Measurements from ENCODE around the gene RPS16. TPM values are rescaled to one million over a fixed set of nuclear protein-coding genes. Genes with fewer than 3 reads are reported as not detected.

The RPS16 gene
- total and polyA plus RNA-seq, 7 experiments from 2014 or later: 2,281 to 4,335 (median 3,122) TPM

DNA sequence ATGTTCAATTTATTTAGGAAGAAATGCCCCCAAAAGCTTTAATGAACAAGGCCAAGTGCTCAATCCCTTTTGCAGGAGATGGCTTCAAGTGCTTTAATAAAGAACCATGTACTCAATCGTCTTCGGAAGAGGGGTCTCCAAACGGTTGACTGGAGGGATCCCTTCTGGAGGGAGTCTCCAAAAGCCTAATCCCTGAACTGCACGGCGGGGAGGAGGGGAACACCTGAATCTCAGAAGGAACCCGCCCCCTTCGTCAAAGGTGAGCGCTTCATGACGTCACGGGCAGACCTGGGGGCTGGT is 45.3 kb downstream of the RPS16 start:
- Histone ChIP-seq H3K36me3 (ENCODE audit: control insufficient read depth in 2 of 3, insufficient read depth in 3 of 3, low read length in 3 of 3) (peaks cover 26 to 60% (median 30%) of the 10 kb centered on the region in 3 experiments), H3K9me3 (ENCODE audit: control insufficient read depth in 2 of 3, low read length in 3 of 3) (no peaks in the 10 kb centered on the region), H3K27ac (ENCODE audit: low read depth, low read length) (peak overlapping the region; percentile 95), H3K4me3 (ENCODE audit: low read length) (peak overlapping the region; percentile 84), H3K4me1 (ENCODE audit: control insufficient read depth in 2 of 2, insufficient read depth in 2 of 2, low read length in 2 of 2) (peaks cover 16% of the 10 kb centered on the region in 2 donors), H3K27me3 (ENCODE audit: control insufficient read depth in 2 of 2, insufficient read depth in 2 of 2, low read length in 2 of 2) (no peaks in the 10 kb centered on the region)
- ChIA-PET CTCF (interaction anchor here (0.6 to 2.0 kb wide), 4 partner anchors 11 to 83 kb away, joined by 3 to 16 read pairs (median 4); partner anchors contain the start of gene PLEKHG2), POLR2A (interaction anchor here (0.6 to 4.3 kb wide), 11 partner anchors 11 to 90 kb away, joined by 3 to 54 read pairs (median 22); partner anchors contain the start of genes GMFG, PLEKHG2, RPS16 and SAMD4B)
- Mint-ChIP-seq H3K36me3 (peaks cover 10 to 42% (median 32%) of the 10 kb centered on the region in 5 donors), H3K9me3 (no peaks in the 10 kb centered on the region), H3K27me3 (no peaks in the 10 kb centered on the region), H3K4me1 (peaks cover 21 to 54% (median 38%) of the 10 kb centered on the region in 7 donors), H3K4me3 (peak overlapping the region; percentile 89 to 99 (median 96)), H3K27ac (peak overlapping the region; percentile 95 to 100 (median 99))
- intact Hi-C loops (cut with micrococcal nuclease): loop anchor here (2.0 to 5.0 kb wide), 4 partner anchors 40 to 540 kb away; partner anchors contain the start of genes DYRK1B (in 1 of the 2) and EID2B (in 1 of the 2)
- DNase-seq: peak in 1 of 9 donors; percentile 95
- ATAC-seq: no peak

DNA sequence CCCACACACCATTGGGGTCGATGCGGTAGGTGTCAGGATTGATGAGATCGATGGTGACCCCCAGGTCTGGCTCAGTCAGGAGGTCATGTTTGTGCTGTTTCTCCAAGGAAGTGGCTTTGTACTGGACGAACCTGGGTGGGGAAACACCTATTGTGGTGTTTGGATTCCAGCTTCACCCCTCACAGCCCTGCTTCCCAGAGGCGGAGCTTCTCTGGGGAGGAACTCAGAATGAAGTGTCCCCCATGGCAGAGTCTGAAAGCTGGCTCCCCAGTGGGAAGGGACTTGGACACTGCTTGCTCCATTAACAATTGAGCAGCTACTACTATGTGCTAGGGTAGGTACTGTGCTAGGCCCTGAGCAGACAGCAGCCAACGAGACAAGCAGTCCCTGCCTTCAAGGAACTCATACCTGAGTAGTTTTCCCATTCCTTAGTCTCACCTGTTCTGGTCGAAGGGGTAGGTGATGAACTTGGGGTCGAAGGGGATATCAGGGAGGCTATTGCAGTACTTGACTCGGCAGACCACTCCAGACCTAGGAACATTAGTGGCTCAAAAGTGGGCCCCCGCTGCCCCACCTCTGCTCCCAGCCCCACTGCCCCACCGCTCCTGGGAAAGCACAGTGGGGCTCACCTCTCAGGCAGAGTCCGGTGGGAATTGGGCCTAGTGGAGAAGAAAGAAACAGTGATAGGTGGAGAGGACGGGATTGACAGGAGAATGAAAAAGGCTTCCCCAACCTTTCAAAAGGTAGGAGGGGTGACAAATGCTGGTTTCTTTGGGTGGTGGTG is 45.9 kb downstream of the RPS16 start:
- H3K36me3 ChIP-seq (ENCODE audit: control insufficient read depth in 2 of 3, insufficient read depth in 3 of 3, low read length in 3 of 3): peaks cover 20 to 60% (median 26%) of the 10 kb centered on the region in 3 experiments
- H3K4me3 Mint-ChIP-seq: peak overlapping the region; percentile 89 to 99 (median 96)
- H3K4me1 Mint-ChIP-seq: peaks cover 21 to 50% (median 36%) of the 10 kb centered on the region in 7 donors
- CTCF ChIA-PET: interaction anchor here (0.6 to 1.1 kb wide), 2 partner anchors 8 to 55 kb away, joined by 3 to 4 read pairs; no protein-coding TSS in a partner anchor
- H3K27ac ChIP-seq (ENCODE audit: low read depth, low read length): peak overlapping the region; percentile 95
- DNase-seq: peak in 1 of 9 donors; percentile 11
- H3K27ac Mint-ChIP-seq: peak overlapping the region; percentile 95 to 100 (median 99)
- H3K9me3 ChIP-seq (ENCODE audit: control insufficient read depth in 2 of 3, low read length in 3 of 3): no peaks in the 10 kb centered on the region
- H3K4me3 ChIP-seq (ENCODE audit: low read length): peak overlapping the region; percentile 84
- no peaks in the 10 kb centered on the region for H3K9me3 Mint-ChIP-seq
- POLR2A ChIA-PET: interaction anchor here (0.6 to 4.3 kb wide), 9 partner anchors 12 to 145 kb away, joined by 3 to 54 read pairs (median 10); partner anchors contain the start of genes RPS16, SAMD4B, SUPT5H and ZFP36
- H3K4me1 ChIP-seq (ENCODE audit: control insufficient read depth in 2 of 2, insufficient read depth in 2 of 2, low read length in 2 of 2): peaks cover 16% of the 10 kb centered on the region in 2 donors
- H3K27me3 ChIP-seq (ENCODE audit: control insufficient read depth in 2 of 2, insufficient read depth in 2 of 2, low read length in 2 of 2): no peaks in the 10 kb centered on the region
- no peaks in the 10 kb centered on the region for H3K27me3 Mint-ChIP-seq
- ATAC-seq: no peak
- intact Hi-C loops (cut with micrococcal nuclease): loop anchor here (2.0 to 5.0 kb wide), 4 partner anchors 39 to 539 kb away; partner anchors contain the start of genes DYRK1B (in 1 of the 2) and EID2B (in 1 of the 2)
- H3K36me3 Mint-ChIP-seq: peaks cover 10 to 36% (median 27%) of the 10 kb centered on the region in 5 donors

DNA sequence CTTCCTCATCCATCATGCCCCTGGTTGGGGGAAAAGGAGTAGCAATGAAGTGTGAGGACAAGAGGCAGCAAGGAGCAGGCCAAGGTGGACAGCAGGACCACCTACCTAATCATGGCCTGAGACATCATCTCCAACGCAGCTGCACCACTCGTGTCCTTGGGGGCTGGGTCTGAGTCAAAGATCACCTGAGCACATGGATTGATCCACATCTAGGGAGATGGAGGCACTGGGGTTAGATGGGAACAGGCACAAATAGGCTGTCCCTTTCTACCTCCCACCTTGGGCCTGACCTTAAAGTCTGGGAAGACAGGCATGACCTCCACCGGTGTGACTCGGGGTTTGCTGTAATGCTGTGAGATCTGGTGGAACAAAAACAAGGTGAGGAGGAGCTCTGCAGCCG is 47.1 kb downstream of the RPS16 start:
- H3K27ac Mint-ChIP-seq: peak overlapping the region in 8 of 9 donors; percentile 23 to 100 (median 94)
- DNase-seq: peak in 1 of 9 donors; percentile 7

DNA sequence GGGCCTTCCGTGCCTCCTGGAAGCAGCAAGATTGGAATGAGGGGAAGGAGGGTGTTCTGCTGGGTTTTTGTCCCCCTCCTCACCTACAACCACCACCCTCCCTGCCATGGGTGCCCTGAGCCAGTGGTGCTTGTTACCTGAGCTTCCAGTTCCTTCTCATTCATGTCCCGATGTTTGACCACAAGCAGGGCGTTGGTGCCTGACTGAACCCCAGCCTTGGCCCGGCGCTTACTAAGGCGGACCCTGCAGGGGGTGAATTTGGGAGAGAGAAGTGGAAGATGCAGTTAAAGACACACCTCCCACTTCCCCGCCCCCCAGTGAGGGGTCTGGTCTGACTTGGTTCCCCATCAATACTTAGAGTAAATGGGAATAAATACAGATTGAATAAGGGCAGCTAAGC is 49.2 kb downstream of the RPS16 start:
- Mint-ChIP-seq H3K27ac (peak overlapping the region in 3 of 9 donors; percentile 19 to 53 (median 30)), H3K36me3 (peaks cover 10 to 40% (median 21%) of the 10 kb centered on the region in 5 donors), H3K9me3 (no peaks in the 10 kb centered on the region), H3K4me1 (peaks cover 12 to 27% (median 21%) of the 10 kb centered on the region in 7 donors), H3K27me3 (no peaks in the 10 kb centered on the region), H3K4me3 (no peak overlapping the region)
- CTCF ChIA-PET: no interaction called here
- Histone ChIP-seq H3K4me1 (ENCODE audit: control insufficient read depth in 2 of 2, insufficient read depth in 2 of 2, low read length in 2 of 2) (peaks cover 10 to 11% of the 10 kb centered on the region in 2 donors), H3K27me3 (ENCODE audit: control insufficient read depth in 2 of 2, insufficient read depth in 2 of 2, low read length in 2 of 2) (no peaks in the 10 kb centered on the region), H3K4me3 (ENCODE audit: low read length) (no peak overlapping the region), H3K36me3 (ENCODE audit: control insufficient read depth in 2 of 3, insufficient read depth in 3 of 3, low read length in 3 of 3) (peaks cover 13 to 81% (median 19%) of the 10 kb centered on the region in 3 experiments), H3K27ac (ENCODE audit: low read depth, low read length) (no peak overlapping the region), H3K9me3 (ENCODE audit: control insufficient read depth in 2 of 3, low read length in 3 of 3) (no peaks in the 10 kb centered on the region)
- DNase-seq (no peak), ATAC-seq (no peak)
- intact Hi-C loops (cut with micrococcal nuclease): no loop called here
- POLR2A ChIA-PET: no interaction called here

More for the DNA sequence above, 47.1 kb downstream of the RPS16 start:
- ATAC-seq: no peak
- intact Hi-C loops (cut with micrococcal nuclease): no loop called here
- peaks cover 16 to 65% (median 17%) of the 10 kb centered on the region in 3 experiments for H3K36me3 ChIP-seq (ENCODE audit: control insufficient read depth in 2 of 3, insufficient read depth in 3 of 3, low read length in 3 of 3)
- Mint-ChIP-seq H3K4me1 (peaks cover 21 to 45% (median 32%) of the 10 kb centered on the region in 7 donors), H3K9me3 (no peaks in the 10 kb centered on the region), H3K4me3 (peak overlapping the region in 6 of 10 donors; percentile 2 to 53 (median 34)), H3K27me3 (no peaks in the 10 kb centered on the region), H3K36me3 (peaks cover 10 to 39% (median 25%) of the 10 kb centered on the region in 5 donors)
- H3K27ac ChIP-seq (ENCODE audit: low read depth, low read length): peak overlapping the region; percentile 95
- ChIA-PET CTCF (interaction anchor here (1.1 kb wide), 1 partner anchor 9 kb away, joined by 4 read pairs; no protein-coding TSS in a partner anchor), POLR2A (interaction anchor here (1.3 to 4.3 kb wide), 3 partner anchors 19 to 146 kb away, joined by 3 to 54 read pairs (median 6); partner anchors contain the start of gene ZFP36)
- peaks cover 16% of the 10 kb centered on the region in 2 donors for H3K4me1 ChIP-seq (ENCODE audit: control insufficient read depth in 2 of 2, insufficient read depth in 2 of 2, low read length in 2 of 2)
- H3K27me3 ChIP-seq (ENCODE audit: control insufficient read depth in 2 of 2, insufficient read depth in 2 of 2, low read length in 2 of 2): no peaks in the 10 kb centered on the region
- no peak overlapping the region for H3K4me3 ChIP-seq (ENCODE audit: low read length)
- H3K9me3 ChIP-seq (ENCODE audit: control insufficient read depth in 2 of 3, low read length in 3 of 3): no peaks in the 10 kb centered on the region

DNA sequence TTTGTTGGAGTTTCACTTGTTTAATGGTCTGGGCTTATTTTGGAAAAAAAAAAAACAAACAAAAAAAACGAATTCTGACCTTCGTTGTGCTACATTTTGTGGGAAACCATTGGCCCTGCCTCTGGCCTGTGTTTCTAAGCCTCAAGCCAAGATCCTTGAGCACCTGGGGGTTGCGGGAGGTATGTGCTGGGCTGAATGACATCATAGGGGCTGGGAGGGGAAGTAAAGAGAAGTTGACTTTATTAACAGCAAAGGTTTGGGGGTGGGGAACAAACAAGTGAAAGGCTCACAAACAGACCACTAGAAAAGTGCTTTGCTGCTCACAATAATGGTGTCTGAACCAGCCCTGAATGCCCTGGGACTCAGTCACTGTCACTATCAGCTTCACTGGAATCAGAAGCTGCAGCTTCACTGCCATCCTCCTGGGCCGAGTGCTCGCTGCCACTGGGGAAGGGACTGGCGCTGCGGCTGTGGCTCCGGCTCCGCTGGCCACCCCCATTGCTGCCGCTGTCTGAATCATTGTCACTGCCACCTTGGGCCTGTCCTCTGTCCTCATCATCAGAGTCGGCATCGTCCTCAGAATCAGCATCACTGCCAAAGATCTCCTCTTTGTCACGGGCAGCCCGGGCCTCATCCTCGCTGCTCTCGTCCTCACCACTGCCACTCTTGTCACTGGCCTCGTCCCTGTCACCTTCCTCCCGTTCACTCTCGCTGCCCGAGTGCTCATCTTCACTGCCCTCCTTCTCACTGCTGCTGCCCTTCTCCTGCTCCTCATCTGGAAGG is 49.9 kb downstream of the RPS16 start:
- peaks cover 10 to 43% (median 21%) of the 10 kb centered on the region in 5 donors for H3K36me3 Mint-ChIP-seq
- no peaks in the 10 kb centered on the region for H3K9me3 Mint-ChIP-seq
- H3K27me3 Mint-ChIP-seq: no peaks in the 10 kb centered on the region
- no peak for ATAC-seq
- ChIA-PET CTCF (no interaction called here), POLR2A (interaction anchor here (1.1 kb wide), 1 partner anchor 60 kb away, joined by 3 read pairs; the partner anchor contains the start of gene SUPT5H)
- Histone ChIP-seq H3K4me1 (ENCODE audit: control insufficient read depth in 2 of 2, insufficient read depth in 2 of 2, low read length in 2 of 2) (peaks cover 10 to 11% of the 10 kb centered on the region in 2 donors), H3K9me3 (ENCODE audit: control insufficient read depth in 2 of 3, low read length in 3 of 3) (no peaks in the 10 kb centered on the region), H3K27ac (ENCODE audit: low read depth, low read length) (no peak overlapping the region), H3K27me3 (ENCODE audit: control insufficient read depth in 2 of 2, insufficient read depth in 2 of 2, low read length in 2 of 2) (no peaks in the 10 kb centered on the region), H3K4me3 (ENCODE audit: low read length) (no peak overlapping the region), H3K36me3 (ENCODE audit: control insufficient read depth in 2 of 3, insufficient read depth in 3 of 3, low read length in 3 of 3) (peaks cover 13 to 88% (median 22%) of the 10 kb centered on the region in 3 experiments)
- H3K4me3 Mint-ChIP-seq: no peak overlapping the region
- peaks cover 9 to 20% (median 13%) of the 10 kb centered on the region in 7 donors for H3K4me1 Mint-ChIP-seq
- peak overlapping the region in 6 of 9 donors; percentile 31 to 83 (median 66) for H3K27ac Mint-ChIP-seq
- no peak for DNase-seq
- intact Hi-C loops (cut with micrococcal nuclease): no loop called here
